GM21360 (cell line): ENCODE results near the gene TBL1XR1.

Source experiments
- ATAC-seq: cut with Tn5 transposase; IDR thresholded peaks from one replicate; pipeline ENCODE4 v1.9.1; 2021; ENCODE audit warnings: mild to moderate bottlenecking, moderate library complexity; ENCODE audit not compliant: unreplicated experiment

The TBL1XR1 gene

DNA sequence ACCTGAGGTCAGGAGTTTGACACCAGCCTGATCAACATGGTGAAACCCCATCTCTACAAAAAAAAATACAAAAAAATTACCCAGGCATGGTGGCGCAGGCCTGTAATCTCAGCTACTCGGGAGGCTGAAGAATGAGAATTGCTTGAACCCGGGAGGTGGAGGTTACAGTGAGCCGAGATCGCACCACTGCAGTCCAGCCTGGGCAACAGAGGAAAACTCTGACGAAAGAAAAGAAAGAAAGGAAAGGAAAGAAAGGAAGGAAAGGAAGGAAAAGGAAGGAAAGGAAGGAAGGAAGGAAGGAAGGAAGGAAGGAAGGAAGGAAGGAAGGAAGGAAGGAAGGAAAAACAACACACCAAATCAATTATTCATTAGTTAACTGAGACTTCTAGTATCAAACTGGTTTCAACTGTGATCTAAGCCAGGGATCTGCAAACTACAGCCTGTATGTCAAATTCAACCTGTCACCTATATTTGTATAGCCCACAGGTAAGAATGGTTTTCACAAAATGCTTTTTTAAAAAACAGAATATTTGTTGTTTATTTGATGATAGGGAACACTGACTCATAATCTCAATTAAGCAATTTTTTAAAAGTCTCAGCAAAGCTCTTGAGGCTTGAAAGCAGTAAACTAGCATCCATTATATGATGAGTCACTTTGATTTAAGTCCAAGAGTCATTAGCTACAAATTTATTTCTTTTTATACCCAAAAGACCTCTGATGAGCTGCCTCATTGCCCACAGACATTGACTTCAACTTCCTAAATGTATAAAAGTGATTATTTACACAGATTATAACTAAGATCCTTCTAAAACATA, 127.6 kb downstream of the TBL1XR1 start:
- no peak for ATAC-seq

DNA sequence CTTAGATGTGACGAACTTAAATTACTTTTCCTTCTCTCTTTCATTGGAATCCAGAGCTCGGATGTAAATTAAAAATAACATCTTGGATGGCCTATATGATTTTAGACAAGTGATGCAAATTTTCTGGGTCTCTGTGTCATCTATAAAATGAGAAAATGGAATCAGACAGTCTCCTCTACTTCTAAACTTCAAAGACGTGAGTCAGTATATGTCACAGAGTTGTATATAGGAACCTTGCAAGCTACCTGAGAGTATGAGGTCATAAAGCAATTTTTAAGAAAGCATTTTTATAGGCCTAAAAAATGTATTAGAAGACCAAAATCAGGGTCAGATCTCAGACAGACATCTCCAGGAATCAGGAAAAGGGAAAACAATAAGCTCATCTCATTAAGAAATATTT, 128.3 kb downstream of the TBL1XR1 start:
- no peak for ATAC-seq

DNA sequence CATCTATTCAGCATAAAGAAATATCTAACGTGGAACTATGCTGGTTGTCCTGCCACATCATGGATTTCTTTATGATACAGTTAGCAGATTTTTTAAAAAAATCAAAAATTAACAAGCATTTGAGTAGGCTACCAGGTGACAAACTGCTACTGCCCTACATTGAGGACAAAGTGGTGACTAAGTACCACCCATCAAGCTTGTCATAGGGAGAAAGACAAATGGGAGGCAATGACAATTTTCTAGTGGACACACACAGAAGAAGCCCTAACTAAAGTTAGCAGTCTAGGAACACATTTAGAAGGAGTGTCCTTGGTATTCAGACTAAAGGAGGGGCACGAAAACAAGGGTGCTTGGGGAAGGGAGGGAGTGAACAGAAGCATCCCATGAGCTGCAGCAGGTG, 131.2 kb downstream of the TBL1XR1 start:
- no peak for ATAC-seq

DNA sequence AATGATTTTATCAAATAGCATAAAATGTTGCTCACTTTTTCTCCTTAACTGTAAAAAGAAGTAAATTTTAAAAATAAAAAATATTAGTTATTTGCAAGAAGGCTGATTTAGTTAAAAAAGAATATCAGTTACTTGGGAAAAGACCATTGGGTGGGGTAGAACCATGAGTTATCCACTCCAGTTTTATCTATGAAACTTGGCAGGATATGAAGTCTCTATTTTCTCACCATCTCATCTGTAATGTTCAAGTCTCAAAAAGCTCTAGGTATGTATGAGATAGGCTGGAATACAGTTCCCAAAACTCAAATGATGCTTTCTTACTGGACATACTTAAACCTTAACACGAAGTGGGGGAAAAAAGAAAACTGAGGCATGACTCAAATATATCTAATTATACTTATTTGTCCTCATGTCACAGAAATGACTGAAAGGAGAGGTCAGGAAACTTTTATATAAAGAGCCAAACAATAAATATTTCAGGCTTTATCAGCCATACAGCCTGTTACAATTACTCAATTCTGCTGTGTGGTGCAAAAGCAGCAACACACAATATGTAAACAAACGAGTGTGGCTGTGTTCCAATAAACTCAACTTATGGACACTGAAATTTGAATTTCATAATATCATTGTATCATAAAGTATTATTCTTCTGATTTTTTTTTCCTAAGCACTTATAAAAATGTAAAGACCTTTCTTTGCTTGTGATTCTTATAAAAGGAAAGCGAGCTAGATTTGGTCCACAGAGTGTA, 131.8 kb downstream of the TBL1XR1 start:
- no peak for ATAC-seq

DNA sequence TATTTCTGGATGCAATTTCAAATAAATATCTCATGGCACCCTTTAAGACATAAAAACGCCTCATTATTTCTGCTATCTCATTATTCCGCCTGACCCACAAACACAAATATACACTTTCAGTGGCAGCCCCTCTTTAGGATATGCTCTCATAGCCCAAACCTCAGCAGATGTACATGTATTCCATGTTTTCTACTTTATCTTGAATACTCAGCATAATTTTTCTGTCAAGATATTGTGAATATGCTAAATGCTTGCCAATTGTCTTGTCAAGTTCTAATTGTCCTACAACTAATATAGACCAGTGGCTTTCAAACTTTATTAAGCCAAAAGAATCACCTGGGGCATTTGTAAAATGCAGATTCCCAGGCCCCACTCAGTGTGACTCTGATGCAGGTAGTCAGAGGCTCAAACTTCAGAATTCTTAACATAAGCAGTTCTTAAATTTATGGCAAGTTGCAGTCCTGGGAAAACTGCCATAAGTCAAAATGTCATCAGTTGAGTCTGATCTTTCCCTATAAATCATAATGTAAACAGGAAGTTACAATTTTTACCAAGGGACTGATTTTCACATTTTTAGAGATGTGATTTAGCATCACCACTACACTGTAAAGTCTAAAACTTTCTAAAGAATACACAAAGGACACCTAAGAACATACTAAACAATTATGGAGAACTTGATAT, 135.1 kb downstream of the TBL1XR1 start:
- no peak for ATAC-seq

DNA sequence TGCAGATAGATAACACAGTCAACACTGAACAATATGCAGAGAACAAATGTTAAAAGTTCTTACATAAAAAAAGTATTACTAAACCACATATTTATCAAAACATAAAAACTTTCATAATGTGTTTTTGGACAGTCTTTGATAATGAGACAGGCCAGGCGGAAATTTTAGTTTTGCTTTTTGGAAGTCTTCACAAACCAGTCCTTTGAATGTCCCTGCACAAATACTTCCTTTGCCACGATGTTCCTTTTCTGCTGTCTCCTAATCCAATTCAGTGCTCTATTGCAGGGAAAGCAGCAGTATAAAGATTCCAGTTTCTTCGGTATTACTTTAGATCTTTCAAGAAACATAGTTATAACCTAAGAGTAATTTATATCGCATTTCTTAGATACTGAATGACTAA, 135.9 kb downstream of the TBL1XR1 start:
- ATAC-seq: no peak

DNA sequence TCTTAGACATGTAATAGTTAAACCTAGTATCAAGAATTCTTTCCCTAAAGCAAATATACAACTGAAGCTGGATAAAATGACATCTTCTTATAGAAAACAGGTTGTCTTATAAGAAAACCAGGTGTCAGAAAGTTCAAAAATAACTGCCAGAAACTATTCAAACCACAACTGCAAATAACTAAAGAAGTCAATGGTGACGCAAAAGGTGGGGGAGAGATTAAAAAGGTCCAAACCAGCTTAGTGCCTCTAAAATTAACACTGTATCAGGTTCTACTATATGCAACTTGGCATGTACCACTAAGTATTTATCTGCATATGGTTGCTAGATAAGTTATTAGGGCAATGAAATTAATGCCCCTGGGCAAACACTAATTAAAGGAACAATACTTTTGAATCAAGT, 136.8 kb downstream of the TBL1XR1 start:
- no peak for ATAC-seq

DNA sequence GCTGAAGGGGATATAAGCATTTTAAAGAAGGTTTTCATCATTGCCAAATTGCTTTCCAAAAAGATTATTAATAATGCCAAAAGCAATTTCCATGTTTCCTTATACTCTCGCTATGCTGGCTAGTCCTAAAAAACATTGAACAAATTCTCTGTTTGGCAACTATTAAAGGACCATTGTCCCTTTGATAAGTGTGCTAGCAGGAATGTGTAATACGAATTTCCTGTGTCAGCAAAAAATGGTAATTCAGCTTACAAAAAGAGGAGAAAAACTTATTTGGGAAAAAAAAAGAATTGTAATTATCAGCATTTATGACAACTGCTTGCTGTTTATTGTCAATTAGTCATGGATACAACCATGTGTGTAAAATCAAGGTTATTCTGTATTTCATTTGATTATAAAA, 138.6 kb downstream of the TBL1XR1 start:
- ATAC-seq: no peak

DNA sequence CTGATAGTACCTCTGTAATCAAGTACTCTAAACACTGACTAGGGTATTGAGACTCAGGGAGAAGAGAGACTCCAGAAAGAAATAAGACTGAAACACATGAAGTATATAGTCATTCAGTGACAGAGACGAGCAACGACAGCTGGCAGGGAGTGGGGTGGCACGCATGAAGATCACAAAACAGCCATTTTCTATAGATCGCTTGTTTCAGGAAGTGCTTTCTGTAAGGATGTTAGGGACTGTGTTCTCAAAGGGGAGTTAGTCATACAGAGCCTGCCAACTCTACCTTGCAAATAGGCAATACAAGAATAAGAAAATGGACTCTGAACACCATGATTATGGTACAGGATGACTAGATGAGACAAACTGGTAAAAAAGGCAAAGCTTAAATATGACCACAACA, 139.5 kb downstream of the TBL1XR1 start:
- ATAC-seq: peak; percentile 95

DNA sequence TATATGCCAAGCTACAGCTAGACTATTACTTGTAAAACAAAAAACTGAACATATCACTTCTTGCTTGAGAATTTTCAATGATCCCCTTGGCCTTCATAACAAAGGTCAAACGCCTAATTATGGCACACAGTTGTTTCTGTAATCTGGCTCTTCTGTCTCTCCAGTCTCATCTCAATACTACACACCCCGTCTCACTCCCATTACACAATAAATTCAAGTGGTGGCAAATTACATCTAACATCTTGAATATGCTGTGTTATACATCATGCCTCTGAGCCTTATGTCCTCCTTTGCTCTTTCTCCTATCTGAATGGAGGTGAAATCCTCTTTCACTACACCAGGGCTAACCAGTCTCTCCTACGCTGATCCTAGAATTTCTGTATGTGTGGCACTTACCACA, 140.4 kb downstream of the TBL1XR1 start:
- ATAC-seq: no peak

DNA sequence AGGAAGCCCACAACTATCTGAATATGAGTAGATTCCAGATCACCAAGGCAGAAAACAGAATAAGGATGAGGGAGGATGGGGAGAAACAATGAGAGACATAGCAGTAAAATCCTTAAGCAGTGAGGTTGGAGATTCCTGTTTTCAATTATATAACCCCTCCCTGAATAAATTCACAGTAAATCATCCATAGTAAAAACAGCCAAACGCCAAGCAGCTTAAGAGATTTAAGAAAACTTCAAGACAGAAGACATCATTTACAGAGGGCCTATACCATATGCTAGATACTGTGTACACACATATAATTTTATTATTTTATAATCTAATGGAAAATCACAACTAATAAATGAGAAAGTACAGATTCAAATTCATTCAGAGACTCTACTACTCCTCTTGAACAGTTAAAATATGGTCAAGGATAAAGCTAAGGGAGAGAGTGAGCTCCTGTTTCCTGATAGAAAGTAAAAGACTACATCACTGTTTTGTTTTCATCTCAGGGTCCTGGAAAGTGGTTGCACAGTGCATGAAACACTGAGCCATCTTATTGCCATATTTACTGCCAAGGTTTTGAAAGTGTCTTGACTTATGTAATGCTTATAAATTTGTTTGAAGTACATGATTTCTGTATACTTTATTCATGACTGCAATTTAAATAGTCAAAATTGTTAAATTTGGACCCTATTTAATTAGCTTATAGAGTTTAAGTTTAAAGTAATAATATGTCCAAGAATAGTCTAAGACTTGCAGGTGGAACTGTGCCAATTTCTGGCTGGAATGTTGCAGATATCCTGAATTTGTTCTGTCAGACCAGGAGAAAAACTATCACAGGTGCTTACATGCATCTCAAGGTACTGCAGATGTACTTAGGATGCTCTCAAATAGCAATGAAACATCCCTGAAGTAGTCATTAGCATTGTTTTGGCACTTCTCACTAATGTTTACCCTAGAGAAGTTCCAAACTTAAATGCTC, 141.4 kb downstream of the TBL1XR1 start:
- no peak for ATAC-seq

DNA sequence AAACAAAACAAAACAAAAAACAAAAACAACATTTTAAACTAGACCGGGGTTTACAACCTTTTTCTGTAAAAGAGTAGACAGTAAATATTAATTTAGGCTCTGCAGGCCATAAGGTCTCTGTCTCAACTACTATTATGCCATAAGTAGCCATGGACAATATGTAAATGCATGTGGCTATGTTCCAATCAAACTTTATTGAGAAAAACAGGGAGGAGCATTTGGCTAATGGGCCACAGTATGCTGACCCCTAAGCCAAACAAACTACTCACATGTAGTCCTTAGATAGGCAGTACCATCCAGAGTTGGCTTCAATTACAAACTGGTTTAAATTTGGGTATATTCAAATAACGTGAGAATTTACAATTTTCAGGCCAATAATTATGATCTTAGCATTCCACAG, 144.2 kb downstream of the TBL1XR1 start:
- ATAC-seq: no peak

DNA sequence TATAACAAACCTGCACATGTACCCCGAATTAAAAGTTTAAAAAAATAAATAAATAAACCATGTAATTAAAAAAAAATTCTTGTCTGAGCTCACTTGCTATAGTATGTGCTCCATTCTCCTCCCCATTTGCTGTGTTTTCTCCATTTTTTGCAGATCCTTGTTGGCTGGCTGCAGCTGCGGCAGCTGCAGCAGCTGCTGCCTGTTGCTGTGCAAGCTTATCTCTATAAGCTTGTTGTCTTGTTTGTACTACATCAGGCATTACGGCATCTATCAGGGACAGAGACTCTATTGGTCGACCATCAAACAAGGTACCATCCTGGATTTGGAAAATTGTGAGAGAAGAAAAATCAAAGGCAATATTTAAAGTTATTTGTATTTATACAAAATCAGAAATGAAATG, 145.9 kb downstream of the TBL1XR1 start:
- no peak for ATAC-seq

DNA sequence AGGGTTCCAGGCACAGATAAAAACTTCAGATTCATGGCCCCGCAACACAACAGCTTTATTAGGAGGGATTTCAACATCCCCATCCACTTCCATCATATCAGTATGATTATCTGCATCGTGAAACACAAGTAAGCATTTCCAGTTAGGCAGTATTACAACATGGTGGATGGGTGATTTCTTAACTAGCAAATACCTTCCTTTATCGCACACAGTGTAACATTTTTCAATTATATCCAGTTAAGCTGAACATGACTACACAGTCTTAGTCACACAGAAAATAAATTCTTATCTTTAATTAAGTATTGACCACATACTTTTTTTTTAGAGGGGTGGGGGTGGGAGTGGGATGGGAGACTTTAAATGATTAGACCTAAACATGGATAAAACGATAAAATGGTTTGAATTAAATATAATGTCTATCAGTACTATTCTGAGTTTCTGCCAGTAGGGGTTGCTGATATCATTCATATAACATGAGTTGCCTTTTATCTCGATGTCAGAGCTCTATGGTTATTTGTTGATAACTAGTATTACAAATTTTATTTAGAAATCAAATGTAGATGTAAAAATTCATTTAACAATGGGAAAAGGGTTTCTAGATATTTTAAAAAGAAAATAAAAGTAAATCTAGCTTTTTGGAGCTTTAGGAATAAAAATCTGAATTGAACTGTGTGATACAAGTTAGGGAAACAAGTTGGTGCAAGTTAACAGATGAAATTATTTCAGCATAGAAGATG, 146.6 kb downstream of the TBL1XR1 start:
- no peak for ATAC-seq

DNA sequence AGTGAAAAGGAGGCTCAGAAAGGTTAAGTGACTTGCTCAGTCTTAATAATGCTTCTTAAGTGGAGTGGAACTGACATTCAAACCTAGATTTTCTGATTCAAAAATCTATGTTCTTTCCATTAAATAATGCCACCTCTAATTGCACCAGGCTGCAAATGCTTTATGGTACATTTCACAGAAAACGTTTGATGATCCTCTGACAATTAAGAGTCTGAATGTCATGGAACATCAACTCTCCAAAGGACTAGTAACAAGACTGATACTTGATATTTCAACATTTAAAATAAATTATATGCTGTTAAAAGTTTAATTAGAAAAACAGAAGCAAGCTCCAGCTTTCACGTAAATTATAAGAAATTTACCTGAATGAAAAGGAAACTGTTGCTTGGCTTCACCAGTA, 151.5 kb downstream of the TBL1XR1 start:
- ATAC-seq: no peak

DNA sequence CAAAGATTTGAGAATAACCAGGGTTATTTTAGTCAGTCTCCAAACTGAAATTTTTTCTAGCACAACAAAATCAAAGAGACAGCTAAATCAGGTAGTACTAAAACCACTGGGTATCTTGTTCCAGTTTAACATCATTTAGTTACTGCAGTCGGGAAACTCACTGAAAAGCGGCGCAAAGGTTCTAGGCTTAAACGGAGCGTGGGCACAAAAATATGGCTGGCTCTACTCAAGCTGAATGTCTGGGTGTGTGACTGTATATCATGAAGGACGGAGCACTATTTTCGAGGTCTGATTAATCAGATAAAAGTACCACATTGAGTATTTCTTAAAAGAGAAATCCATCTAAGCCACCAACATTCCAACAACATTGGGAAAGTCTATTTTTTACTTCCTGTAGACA, 152.1 kb downstream of the TBL1XR1 start:
- no peak for ATAC-seq

DNA sequence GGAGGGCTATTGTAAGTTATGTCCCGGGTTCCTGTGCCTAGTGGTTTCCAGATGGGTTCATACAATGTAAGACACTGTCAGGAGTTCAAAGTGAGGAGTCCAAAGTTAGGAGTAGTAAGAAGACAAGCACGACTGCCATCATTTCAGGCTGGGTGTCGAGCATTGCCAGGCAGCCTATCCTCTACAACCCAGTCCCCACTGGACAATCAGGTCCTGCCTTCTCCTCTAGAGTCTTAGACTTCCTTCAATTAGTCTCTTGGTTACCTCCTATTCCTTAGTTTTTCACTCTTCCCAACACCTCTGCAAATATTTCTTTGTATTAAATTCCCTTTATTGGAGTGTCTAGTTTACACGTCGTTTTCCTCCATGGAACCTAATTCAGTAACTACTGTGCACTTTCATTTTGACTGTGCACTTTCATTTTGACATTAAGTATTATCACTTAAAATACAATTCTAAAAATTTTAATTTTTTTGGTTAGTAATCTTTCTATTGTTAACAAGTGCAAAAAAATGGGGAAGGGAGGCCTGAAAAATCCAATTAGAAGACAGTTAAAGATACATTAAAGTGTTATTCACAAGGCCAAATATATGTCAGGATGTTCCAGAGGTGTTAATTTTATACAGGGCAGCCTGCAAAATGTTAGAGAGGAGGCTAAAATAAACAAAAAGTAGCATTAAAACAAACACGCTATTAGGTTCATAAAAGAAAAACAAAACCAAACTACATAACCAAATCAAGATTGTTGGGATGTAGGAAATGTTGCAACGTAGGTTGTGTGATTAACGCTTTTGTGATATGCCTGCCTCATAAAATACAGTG, 155.3 kb downstream of the TBL1XR1 start:
- no peak for ATAC-seq

DNA sequence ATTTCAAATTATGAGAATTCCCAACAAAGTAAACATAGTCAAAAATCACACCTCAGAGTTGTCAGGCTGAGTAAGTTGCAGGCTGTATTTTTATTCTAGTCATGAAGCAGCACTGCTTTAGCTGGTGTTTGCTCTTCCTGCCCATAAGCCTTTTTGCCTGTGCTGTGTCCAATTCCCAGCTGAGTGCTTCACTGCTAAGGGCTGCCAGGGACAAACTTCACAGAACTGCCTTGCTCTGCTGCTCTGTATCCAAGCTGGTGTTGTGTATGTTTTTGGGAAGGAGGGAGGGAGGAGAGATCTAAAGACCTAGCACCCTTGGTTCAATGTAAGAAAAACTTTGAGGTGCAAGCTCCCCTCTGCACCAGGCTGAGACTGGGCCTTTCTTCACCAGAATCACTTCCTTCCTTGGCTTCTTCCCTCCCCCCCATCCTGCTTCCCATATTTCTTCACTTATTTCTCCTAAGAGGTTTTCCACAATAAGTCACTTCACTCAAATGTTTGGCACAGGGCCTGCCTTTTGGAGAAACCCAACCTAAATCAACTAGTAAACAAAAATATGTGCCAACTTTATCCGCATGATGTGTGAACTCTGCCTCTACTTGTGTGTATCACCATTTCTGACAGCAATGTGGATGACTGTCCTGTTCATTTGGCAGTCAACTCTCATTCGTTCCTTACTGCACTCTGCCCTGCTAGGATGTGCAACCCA, 156.1 kb downstream of the TBL1XR1 start:
- ATAC-seq: no peak
